GOT3 (cell line): ENCODE data around the gene BMAL1.

ENCODE experiments used
- DNase-seq: peaks from one replicate; lab custom pipeline; 2025; ENCODE audit warnings: mixed read lengths; lab: John Stamatoyannopoulos, UW

Gene BMAL1

DNA sequence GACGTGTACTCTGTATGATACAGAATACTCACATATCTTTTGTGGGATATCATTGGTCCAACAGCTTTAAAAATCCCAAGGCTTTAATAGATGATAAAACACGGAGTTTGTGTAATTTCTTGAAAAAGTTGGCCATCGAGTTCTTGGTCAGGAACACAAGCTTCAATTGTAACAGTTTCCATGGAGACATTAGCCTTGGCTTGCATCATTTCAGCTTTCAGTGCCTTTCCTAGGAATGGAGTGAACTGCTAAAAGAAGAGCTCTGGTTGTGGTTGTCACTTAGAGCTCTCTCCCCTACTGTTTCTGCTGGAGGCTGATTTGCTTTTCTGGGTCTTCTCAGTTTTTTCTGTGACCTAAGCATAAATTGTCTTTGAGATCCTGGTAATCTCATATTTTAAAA lies 14.2 kb downstream of the BMAL1 start:
- DNase-seq = no peak

DNA sequence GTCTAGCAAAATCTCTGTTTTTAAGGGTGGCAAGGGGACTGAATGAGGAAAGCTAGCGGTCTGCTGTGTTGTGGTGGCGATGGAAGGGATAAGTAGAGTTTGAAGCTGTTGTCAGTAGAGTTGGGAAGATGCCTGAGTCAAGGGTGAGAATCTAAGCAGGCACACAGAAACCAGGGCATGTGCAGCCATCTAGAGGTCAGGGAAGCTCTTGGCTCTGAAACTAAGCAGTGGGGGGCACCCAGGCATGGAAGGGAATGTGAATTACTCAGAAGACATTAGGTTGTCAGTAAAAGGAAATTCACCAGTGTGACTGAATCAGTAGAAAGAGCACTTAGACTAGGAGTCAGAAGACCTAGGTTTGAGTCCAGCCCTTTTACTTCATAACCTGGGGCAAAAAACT lies 15.4 kb downstream of the BMAL1 start:
- no peak for DNase-seq

DNA sequence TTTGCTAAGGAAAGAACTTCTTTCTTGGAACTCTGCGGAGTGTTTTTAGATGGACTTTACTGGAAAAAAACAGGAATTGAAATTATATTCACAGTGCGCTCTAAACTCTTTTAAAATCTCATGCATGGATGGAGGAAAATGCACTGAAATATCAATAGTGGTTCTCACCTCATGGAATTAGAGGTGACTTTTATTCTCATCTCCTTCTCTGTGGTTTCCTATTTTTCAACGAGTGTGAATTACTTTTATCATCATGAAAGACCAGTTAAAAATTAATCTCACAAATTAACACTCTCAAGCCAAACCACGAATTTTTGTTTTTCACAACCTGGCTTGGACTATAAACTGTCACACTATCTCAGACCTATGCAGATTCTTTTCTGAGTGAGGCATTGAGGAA lies 16.6 kb downstream of the BMAL1 start:
- no peak for DNase-seq

DNA sequence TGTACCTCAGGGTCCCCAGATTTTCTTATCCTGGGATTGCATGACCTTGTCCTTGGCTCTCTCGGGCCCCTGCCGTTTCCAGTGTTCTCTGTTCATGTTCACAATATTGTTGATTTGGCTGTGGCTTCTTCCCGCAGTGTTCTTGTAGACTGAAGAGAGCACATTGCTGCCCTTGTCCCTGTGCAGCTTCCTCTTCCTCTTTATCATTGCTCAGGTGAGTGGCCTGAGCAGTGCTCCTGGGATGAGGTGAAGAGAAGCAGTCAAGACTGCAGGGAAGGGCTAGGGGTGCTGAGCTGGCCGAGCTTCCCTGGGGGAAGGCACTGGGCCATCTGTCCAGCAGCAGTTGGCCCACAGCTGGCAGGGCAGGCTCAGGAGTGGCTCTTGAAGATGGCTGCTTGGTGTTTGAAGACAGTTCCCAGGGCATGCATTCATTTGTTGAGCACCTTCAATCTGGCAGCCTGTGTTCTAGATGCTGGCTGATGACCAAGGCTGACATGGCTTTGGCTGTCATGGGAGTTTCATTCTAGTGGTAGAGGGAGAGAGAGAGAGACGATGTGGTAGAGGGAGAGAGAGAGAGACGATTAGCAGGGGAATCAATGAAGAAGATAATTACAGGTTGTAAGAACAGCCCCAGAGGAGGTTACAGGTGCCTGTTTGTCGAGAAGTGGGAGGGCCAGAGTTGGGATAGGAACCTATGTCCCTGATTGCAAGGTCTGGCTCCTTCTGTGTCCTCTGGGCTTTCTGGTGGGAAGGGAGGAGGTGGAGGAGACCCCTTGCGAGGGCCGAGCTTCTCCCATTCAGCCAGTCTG lies 17.4 kb downstream of the BMAL1 start:
- DNase-seq = no peak

DNA sequence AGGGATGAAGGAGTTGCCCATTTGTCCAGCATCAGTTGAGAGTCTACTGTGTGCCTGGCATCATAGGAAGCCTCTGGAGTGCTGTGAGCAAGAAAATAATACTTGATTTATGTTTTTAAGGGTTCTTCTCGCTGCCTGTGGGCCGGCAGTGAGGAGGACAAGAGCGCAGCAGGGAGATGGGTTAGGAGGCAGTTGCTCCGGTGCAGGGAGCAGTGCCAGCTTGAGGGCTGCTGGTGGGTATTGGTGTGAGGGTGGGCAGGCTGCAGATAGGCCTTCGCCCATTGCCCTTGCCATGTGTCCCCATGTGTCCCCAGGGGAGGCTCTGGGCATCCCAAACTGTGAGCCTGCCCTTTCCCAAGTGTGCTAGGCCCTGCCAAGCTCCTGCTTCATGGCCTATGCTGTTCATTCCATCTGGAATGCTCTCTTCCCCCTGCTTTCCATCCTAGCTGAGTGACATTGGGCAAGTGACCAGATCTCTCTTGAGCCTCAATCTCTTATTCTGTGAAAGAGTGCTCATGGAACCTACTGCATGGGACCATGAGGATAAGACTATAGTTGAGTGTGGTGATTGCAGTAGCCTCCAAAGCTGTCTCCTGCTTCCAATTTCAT lies 19.8 kb downstream of the BMAL1 start:
- no peak for DNase-seq

DNA sequence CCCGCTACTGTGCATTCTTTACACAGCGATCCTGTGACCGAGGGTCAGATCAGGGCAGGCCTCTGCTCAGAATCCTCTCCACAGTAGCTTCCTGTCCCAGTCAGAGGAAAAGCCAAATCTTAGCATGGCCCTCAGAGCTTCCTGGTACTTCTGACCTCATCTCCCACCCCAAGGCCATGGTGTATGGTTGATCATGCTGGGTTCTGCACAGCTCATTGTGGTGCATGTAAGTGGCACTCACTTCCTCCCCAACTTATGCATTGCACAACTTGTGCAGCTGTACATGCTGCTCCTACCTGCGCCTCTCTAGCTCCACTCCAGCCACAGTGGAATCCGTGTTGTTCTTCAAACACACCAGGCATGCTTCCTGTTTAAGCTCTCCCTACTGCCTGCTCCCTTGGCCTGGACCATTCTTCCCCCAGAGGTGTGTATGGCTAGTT lies 20.3 kb downstream of the BMAL1 start:
- no peak for DNase-seq

DNA sequence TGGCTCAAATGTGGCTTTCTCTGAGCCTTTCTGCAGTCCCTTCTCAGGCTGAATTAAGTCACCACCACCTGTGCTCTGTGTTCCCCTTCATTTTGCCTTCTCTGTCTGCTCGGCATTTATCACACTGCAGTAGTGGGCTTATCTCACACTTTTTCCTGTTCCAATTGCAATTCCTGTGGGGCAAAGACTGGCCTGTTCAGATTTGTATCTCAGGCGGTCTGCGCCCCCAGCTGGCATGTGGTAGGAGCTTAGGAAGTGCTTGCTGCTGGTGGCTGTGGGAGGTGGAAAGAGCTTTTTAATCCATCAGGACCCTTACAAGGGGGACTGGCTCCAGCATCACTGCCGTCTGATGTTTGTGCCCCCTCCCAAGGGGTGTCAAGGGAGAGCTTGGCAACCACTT lies 21.2 kb downstream of the BMAL1 start:
- DNase-seq = no peak

DNA sequence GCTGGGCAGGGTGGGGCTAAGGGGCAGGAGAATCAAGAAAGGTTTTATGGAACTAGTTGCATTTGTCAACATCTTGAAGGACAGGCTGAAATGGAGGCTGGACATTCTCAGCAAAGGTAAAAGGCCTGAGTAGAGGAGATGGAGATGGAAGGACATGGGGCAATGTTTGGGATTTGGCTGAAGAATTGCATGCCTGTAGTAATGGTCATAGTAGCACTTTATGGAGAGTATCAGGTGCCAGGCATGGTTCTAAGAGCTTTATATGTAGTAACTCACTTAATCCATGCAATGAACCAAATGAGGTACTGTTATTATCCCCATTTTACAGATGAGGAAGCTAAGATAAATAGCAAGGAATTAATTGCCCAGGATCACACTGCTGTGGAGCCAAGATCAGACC lies 23.9 kb downstream of the BMAL1 start:
- DNase-seq = no peak

DNA sequence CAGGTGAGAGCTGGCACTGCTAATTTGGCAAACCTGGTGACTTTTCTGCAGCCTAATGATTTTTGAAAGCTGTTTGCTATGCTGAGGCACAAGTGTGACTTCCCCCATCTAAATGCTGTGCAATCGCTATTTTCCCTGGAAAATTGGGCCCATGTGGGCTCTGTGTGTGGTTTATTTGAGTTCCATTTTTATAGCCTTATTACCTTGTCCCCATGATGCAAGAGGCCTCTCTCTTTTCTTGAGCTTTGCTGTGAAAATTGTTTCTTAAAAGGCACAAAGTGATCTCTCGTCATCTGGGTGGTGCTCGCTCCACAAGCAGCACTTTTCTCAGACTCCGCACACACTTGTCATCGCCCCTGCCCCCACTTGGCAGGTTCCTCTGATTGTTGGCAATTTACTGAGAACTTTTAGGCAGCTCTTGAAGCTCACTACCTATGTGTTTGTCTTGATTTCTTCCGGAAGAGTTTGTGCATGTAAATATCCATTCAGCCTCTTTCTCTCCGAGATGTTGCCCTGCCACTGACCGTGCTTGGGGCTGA lies 24.9 kb downstream of the BMAL1 start:
- no peak for DNase-seq

DNA sequence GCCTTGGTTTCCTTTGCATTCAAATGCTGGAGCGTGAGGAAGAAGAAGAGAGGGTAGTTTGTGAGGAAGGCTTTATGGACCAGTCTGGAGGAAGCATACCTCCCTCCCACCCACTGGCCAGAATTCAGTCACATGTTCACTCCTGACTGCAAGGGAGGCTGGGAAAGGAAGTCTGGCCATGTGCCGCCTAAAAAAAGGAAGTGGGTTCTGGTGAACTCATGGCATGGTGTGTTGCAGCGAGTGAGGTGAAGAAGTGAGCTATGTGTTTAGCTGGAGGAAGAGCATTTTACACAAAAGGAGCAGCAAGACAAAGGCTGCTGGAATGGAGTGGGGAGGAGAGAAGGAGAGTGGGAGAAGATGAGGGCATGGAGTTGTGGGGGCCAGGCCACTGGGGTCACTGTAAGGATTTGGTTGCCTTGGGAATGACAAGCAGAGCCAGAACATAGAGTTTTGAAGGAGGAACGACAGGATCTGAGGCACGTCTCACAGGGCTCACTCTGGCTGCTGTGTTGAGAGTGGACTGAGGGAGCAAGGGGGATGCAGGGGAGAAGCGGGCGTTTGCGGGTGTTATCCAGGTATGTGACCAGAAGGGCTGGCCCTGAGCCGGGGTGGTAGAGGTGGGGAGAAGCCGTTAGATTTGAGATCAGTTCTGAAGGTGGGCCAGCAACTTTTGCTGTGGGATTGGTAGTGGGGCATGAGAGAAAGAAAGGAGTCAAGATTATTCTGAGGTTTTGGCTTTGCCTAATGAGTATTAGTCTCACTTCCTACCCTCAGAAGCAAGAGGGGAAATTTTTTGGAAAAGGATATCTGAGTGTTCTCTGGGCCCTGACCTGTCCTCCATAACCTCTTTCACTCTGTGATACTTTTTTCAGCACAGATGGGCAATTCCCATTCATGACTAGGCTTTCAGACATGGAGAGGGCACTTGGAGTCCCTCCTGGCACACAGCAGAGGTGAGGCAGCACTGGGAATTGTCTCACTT lies 26.4 kb downstream of the BMAL1 start:
- no peak for DNase-seq

DNA sequence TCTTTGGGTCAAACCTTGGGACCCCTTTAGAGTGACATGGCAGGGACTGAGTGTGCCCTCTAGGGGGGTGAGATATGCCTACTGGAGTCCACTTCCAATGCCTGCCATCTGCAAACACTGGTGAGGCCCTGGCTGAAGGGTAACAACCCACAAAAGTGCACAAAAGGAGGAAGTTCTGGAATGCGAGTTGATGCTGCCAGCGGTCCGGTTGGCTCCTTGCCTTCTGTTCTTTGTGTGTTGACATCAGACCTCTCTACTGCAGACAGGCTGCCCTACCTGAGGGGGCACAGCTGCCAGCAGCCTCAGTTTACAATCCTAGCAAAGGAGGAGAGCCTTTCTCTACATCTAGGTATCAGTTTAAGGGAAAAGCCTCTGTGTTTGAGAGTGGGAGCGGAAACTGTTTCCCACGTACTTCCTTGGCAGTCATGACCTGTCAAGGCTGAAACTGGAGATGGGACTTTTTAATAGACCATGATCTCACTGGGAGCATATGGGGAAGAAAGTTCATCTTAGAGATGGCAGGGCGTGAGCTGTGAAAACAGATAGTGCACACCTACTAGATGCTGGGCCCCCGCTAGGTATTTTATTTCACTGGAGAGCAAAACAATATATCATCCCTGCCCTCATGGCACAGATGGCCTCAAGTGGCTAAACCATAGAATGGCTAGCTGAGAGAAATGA lies 27.2 kb downstream of the BMAL1 start:
- DNase-seq = no peak

DNA sequence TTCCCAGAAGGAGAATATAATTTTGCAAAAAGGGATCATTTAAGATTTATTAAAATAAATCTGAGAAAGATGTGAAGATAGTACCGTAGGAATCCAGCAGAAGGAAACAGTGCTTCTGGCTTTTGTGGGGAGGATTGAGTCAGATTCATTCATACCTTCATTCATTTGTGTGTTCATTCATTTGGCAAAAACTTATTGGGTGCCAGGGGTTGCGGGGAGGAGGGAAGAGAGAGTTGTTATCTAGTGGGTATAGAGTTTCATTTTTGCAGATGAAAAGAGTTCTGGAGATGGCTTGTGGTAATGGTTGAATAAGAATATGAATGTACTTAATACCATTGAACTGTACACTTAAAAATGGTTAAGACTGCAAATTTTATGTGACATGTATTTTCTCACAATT lies 31.1 kb downstream of the BMAL1 start:
- no peak for DNase-seq

DNA sequence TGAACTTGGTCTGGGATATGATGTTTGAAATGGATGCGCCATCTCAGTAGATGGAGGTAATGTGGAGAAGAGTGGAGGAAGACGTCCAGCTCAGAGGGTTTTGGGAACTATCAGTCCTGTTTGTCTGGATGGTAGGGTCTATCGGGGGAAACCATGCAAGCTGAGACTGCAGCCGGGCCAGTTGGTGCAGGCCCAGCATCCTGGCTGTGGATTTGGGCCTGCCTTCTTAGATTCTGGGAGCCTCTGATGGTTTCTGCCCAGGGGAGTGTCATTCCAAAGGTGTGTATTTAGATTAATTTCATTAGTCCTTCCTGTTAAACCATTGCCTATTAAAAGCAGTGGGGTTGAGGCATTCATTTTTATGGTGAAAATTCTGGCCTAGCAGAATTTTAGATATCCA lies 31.6 kb downstream of the BMAL1 start:
- no peak for DNase-seq

DNA sequence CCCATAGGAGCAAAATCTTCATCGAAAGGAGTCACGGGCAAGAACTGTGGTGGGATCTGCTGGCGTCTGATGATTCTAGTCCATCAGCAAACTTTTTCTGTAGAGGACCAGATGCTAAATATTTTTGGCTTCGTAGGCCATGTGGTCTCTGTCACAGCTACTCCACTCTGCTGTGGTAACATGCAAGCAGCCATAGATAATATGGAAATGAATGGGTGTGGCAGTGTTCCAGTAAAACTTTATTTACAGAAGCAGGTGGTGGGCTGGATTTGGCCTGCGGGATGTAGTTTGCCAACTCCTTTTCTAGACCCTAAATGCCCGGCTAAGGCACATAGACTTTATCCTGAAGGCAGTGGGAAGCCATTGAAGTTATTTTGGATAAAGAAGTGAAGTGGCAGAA lies 32.9 kb downstream of the BMAL1 start:
- DNase-seq = no peak

DNA sequence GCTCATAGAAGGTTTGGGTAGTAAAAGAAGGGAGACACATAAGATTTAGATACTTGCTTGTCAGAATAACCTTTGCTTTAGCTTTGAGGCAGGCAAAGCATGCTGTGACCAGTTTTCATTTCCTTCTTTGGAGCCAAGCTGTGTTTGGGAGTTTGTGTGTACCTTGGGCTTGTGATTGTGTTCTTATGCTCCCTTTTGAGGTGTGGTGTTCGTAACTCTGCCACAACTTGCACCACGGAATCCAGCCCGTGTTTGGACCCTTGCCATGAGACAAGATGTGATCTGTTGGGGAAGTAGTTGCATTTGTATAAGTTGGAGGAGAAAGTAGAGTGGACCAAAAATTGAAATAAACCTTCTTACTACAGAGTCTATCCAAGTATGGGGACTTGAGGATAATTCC lies 34.0 kb downstream of the BMAL1 start:
- DNase-seq = no peak

DNA sequence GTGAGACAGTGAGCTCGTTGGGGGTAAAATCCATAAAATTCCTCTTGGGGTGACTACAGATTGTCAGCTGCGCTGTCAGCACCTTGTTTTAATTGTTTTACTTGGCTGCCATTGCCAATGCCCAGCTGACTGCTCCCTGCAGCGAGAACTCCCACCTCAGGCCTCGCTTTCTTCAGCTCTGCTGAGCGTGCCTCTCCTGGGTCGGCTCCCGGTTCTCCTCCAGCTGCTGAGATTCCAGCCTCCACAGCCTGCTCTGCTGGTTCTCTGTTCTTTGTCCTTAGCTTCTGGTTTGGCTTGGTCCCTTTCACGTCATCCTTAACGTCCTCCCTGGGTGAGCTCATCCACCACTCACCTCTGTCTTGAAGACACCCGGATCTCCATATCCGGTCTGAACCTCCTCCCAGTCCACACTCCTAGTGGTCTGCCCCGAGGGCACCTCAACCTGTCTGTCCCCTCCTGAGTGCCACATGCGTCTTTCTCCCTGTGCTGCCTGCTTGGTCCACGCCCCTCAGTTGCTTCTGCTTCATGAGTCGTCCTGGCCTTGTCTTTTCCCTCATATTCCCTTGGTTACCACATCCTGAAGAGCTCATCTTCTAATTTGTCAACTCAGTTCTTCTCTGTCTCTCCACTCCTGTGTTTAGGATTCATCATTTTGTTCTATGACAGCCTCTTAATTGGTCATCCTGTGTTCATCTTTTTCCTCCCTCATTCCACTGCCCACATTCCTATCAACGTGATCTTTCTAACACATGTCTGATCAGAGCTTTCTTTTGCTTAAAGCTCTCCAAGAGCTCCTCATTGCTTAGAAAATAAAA lies 35.6 kb downstream of the BMAL1 start:
- DNase-seq = no peak

DNA sequence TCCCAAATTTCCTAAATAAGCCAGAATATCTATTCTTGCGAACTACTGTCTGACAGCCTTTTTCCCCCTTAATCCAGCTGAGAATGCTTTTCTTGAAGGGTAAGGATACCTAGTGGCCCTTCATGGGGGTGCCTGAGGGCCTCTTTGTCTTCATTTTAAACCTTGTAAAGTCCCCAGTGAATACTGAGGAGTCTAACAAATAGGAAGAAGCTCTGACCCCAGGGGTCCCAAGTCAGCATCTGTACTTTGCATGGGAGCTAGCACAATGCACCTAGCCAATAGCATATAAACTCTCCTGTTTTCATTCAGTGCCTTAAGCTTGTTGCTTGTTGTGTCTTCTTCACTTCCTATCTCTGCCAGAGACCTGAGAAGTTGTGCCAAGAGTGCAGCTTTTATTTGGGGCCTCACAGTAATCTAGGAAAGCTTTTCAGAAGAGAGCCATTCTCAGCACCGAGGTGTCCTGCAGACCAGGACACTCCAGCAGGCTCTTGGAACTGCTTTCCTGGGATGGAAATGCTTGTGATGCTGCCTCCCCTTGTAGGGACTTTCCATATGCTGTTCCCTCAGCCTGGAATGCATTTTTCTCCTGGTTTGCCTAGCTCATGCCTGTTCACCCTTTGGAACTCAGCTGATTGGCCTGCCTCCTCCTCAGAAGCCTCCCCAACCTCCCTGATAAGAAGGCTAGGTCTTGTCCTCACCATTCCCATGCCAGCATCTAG lies 37.2 kb downstream of the BMAL1 start:
- DNase-seq = no peak

DNA sequence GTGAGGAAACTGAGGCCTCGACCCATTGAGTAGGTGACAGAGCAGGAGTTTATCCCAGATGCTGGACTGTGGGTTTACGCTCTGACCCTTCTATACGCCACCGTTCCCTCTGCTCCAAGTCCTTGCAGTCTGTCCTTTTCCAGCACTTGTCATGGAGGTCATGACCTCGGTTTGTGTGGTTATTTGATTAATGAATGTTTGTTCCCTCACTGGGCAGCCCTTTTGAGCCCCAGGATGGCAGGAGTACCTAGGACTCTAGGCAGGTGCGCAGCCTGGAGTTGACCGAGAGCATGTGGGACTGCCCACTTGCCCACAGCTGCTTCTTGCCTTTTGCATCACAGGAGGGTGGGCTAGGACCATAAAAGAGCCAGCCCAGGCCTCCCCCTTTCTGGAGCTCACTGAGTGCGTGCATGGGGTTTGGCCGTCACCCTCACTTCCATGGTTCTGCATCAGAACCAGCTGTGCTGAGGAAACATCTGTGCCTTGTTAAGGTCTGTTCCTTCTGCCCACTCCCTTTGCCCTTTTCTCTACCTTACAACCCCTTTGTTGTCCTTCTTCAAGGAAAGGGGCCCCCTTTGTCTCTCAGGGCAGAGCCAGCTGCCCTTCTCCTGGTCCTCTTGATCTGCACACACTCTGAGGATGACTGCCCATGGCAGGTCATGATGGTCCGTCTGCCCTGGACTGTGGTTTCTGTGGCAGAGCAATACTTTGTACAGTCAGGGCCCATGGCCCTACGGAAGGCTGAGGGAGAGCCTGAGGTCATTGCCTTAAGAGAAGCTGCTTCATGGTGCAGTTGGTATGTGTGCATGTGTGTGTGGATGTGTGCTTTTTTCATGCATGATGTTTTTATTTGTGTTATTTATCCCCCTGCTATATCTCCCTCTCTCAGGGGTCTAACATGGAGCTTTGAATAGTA lies 38.2 kb downstream of the BMAL1 start:
- DNase-seq = no peak

DNA sequence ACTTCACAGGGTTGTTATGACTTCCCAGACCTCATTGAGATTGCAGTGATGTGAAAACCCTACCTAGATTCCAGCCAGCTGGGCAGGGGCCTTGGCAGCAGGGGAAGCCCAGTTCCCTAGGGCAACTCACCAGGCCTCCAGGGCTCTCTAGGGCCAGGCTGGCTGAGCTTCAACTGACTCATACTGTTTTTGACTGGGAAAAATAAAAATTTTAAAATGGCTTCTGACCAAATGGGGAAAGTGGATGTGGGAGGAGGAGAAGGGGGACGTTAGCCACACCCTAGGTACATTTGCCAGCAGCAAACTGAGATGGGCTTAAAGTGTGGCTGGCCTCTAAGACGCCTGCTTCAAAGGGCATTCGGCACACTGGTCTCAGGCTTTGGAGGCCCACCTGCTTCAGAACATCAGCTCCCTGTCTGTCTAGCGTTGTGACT lies 39.0 kb downstream of the BMAL1 start:
- DNase-seq = peak; percentile 14
